Prostate gland (tissue), 2 donors: Measurements from ENCODE around the gene COG5.

Source experiments
- CTCF ChIP-seq, 4 experiments: fragments of 200-600 bp in 2 of 4; fragments of 450-650 bp in 2 of 4; sonication (generic) in 2 of 4; IDR thresholded peaks; 1 replicate in 3 of 4; 2 replicates in 1 of 4; pipeline ENCODE4 v1.5.1; 2016 to 2019; ENCODE audit warnings: antibody characterized with exemption in 4 of 4, mild to moderate bottlenecking in 2 of 4, moderate library complexity in 2 of 4
- POLR2A ChIP-seq: fragments of 450-650 bp; IDR thresholded peaks from one replicate; pipeline ENCODE4 v1.6.1; 2016; ENCODE audit warnings: antibody characterized with exemption, mild to moderate bottlenecking
- POLR2AphosphoS5 ChIP-seq: sonication (generic); formaldehyde crosslinking; IDR thresholded peaks from one replicate; pipeline ENCODE4 v1.6.1; 2017; ENCODE audit warnings: antibody characterized with exemption

GRCh38 chr7:107209565-107209964 lies 354.2 kb downstream of the COG5 start:
- TF ChIP-seq POLR2A = no peak
- TF ChIP-seq POLR2AphosphoS5 = peak; percentile 81
- no peak for TF ChIP-seq CTCF (IDR thresholded peaks at IDR 0.05)
